C4-2B (cell line): ENCODE measurements around the gene ATP11A.

ENCODE experiments used
- ZFX ChIP-seq: fragments of 450-650 bp; IDR thresholded peaks from 2 replicates; pipeline ENCODE4 v1.6.1; 2017
- TF ChIP-seq, protein P1 (sequence below): fragments of 450-650 bp; conservative IDR thresholded peaks from 2 replicates; pipeline ENCODE4 v1.5.1; 2017; ENCODE audit warnings: mild to moderate bottlenecking

- TF ChIP-seq, protein P1, sequence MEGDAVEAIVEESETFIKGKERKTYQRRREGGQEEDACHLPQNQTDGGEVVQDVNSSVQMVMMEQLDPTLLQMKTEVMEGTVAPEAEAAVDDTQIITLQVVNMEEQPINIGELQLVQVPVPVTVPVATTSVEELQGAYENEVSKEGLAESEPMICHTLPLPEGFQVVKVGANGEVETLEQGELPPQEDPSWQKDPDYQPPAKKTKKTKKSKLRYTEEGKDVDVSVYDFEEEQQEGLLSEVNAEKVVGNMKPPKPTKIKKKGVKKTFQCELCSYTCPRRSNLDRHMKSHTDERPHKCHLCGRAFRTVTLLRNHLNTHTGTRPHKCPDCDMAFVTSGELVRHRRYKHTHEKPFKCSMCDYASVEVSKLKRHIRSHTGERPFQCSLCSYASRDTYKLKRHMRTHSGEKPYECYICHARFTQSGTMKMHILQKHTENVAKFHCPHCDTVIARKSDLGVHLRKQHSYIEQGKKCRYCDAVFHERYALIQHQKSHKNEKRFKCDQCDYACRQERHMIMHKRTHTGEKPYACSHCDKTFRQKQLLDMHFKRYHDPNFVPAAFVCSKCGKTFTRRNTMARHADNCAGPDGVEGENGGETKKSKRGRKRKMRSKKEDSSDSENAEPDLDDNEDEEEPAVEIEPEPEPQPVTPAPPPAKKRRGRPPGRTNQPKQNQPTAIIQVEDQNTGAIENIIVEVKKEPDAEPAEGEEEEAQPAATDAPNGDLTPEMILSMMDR: no peak
- TF ChIP-seq ZFX: no peak
Observed at GRCh38 chr13:112658808-112659207, 31.0 kb upstream of the ATP11A start.
